SHP77 treated with DMSO at 0.1 percent for 48 hours (cell line): Measurements from ENCODE around the gene DGKG.

ENCODE experiments used
- DNase-seq: peaks from one replicate; lab custom pipeline; 2025; lab: John Stamatoyannopoulos, UW

The DGKG gene

DNA sequence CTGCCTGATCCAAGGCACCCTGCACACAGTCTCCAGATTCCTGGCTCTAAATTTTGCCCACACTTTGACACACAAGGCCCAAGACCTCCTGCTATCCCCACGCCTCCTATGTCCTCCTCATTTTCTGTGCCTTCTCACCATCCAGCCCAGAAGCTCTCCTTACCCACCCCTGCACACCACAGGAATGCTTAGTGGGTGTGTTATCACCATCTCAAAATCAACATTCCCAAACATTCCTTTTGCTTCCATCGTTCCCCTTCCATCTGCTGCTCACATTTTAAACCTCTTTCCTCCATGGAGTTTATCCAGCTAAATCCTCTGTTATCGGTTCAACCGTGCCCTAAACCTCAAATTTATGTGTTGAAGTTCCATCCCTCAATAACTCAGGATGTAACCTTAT, 43.9 kb downstream of the DGKG start:
- no peak for DNase-seq

DNA sequence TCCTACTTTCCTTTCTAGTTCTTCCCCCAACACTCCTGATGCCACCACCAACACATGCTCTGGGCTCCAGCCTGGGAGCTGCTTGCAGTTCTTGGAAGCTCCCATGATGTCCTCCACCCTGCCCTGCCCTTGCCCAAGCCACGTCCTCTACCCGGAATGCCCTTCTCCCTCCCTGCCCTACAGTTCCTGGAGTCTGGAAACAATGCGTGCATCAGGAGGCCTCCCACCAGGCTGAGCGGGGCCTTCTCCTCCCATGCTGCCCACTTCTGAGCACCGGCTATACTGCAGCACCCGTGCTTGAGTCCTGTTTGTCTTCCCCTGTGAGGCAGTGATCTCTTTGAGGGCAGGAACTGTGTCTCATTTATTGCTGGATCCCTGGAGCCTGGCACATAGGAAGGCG, 44.6 kb downstream of the DGKG start:
- DNase-seq = no peak

DNA sequence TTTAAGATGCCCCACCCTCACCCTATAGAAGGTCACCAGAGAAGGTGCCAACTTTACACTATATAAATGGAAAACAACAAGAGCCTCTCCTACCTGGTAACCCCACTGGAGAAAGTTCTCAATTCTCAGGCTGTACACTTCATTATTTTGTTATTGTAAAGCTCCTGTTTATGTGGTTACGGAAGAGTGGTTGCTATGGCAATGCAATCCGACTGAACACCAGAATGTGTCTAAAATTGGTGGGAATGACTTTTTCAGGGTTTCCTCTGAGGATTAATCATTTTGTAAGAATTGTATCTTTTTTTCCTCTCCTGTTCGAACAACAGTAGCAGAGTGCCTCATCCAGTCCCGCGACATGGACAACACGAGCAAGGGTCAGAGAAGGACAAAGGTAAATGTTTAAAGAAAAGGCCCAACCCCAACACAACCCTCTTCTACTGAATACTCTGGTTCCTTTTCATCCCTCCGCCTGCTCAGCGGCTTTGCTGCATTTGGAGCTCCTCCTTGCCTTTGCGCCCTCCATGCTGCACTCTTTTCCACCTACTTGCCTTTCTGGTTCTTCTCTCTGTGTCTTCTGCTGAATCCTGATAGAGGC, 45.3 kb downstream of the DGKG start:
- no peak for DNase-seq

DNA sequence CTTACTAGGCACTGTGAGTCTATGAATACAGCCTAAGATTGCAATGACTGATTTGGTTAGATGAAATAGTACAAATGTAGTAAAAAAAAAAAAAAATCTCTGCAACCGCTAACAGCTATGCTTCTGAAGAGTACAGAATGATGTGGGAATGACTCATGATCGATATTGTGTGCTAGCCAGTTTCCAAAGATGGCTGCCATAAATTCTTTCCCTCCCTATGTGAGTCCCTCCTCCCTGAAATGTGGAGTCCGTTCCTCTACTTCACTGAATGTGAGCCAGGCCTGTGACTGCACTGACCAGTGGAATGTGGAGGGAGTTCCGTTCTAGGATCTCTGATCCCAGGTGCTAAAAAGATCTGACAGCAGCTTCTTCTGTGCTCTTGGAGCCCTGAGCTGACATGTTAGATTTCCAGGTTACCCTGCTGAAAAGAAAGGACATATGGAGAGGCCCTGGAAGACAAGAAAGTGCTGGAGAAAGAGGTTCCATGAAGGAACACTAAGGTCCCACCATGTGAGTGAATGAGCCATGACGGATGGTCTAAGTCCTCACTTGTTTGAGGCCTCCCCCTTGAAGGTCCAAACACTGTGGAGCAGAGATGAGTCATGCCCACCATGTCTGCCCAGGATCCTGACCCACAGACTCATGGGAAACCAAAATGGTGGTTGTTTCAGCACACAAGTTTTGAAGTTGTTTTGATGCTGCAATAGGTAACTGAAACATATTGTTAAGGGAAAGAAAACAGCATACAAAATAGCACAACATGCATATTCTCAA, 46.3 kb downstream of the DGKG start:
- no peak for DNase-seq

DNA sequence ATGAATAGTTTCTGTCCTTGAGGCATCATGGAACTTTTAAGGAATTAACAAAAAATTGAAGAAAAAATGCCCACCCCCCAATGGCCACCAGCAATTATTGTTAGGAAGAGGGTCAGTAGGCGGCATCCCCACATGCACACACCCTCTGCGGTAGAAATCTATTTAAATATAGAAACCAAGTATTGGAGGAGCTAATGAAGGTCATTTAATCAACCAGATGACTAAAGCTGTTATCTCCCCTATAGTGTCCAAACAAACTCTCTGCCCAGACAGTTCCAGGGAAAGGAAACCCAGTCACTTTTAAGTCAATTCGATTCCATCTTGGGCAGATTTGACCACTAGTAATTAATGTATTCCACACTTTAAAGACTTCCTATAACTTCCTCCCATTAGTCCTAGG, 47.1 kb downstream of the DGKG start:
- DNase-seq = no peak

DNA sequence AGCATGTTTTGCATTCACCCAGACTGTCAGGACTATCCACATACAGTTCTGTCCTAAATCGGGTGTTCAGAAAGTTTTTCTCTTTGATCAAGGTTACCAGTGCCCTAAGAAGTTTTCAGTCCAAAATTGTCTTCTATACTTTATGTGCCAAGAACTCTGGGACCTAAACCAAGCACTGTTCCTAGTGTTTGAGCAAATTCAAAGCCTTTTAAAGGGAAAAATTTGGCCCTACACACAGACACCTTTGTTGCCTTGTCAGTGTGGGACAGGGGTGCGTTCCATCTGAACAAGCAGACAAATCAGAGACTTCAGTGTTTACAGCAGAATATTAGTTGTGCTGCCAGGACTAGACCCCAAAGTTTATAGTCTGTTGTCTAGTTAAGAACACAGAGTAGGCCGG, 50.6 kb downstream of the DGKG start:
- DNase-seq = no peak

DNA sequence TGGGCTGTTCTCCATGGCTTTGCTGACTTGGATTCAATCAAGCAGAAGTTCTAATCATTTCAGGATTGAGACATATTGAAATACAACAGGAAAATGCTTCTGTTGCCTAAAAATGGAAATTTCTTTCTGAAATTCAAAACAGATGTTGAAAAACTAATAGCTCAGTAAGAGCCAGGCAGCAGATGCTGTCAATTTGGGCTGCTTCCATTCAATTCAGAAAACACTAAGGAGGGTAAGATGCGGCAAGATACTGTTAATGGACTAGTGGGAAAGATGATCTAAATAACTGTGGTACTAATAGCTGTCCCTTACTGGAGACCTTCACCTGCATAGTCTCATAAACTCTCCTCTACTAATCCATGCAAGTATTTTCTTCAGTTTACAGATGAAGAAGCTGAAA, 53.5 kb downstream of the DGKG start:
- DNase-seq = no peak

DNA sequence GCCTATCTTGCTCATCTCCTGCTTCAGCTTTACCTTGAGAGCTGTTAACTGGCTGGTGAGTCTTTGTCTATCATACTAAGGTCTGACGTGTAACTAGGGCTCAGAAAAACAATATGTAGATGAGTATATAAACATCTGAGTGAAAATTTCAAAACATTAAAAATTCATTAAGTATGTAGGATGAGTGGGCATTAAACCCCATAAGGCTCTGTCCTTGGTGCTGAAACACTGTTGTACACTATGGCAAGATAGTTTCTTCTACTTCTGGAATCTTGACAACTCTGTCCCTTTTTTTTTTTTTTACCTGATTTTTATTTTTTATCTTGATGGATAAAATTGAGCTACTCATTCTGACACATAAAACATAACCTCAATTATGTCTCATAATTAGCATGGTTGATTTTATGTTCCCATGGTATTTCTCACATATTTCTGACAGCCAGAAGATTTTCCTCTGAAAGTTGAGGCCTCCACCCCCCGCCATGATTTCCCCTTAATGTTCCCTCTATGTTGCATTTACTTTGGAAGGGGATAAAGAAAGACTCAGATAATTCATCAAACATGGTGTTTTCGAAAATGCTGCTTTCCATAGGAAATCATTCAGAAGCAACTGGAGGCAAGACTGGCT, 54.3 kb downstream of the DGKG start:
- DNase-seq = no peak

DNA sequence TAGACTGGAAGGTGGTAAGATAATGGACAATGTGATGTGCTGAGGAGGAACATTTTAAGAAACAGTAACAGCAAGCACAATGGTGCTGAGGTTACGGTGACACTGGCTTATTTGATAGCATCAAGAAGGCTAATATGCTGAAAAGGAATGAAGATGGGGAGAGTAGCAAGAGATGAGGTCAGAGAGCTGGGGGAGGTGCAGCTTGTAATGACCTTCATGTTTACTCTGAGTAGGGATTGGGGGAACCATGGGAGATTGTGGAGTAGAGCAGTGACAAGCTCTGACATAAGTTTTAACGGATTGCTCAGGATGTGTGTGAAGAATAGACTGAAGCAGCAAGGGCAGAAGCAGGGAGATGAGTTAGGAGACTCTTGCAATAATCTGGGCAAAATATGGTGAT, 56.7 kb downstream of the DGKG start:
- no peak for DNase-seq

DNA sequence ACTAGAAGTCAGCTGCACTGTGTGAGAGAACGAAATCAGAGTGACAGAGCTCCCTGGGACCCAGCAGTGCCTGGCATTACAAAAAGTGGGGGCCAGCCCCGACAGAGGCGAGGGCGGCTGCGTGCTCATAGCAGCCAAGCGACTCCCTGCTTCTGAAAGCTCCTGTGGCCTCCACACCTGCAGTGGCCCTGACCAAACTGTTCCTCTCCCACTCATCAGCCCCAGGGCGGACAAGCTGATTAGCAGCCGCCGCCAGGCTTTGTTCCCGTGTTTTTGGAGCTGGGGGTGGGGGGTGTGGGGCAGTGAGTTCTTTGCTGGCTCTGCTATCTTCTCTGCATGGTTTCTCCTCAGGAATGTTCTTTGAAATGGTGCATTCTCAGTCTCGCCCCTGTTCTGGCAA, 58.1 kb downstream of the DGKG start:
- no peak for DNase-seq

DNA sequence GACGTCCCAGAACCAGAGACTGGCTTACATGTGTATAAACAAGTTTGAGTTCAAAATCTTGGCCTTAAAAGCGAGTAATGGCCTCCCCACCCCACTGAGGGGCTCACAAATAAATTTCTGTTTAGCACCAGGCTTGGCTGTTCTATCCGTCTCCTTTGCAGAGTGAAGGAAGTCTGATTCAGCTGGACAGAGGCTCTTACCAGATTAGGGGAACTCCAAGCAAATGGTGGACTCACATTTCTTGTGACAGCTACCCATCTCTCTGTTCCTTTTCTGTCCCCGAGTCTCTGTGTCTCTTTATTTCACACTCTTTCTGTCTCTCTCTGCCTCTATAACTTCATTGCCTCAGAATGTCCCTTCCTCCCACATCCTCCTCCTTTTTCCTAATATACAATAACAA, 62.7 kb downstream of the DGKG start:
- DNase-seq = no peak

DNA sequence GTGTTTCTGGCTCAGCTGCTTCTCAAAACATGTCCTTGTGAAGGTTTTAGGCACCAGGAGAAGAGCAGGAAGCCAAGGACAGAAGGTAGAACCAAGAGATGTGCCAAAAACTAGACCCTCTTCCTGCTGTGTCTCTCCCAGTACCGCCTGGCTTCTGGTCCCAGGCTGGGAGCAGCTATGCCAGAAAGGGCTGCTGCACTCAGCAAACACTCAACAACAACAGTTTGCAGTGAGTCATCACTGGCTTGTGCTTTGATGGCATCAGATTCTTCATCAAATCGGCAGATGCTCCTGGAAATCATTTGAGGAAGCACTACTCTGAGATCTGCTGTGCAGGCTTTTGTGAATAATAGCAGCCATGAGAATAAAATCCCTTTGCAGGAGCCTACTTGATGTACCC, 63.2 kb downstream of the DGKG start:
- no peak for DNase-seq

DNA sequence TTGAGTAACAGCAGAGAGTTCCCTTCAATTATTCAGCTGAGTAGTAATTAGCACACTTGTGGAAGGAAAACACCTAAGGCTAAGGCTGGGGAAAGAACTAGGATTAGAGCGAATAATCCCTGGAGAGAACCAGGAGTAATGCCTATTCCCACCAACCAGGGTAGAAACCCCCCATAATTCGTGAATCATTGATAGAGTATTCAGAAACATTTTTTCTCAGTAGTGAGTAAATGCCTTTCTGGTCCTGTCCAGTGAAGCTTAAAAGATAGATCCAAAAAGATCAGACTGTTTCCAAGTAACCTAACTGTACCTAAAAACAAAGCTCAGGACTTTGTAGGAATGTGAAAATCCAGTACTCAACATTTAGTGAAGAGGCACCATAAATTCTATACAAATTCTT, 71.2 kb downstream of the DGKG start:
- no peak for DNase-seq

DNA sequence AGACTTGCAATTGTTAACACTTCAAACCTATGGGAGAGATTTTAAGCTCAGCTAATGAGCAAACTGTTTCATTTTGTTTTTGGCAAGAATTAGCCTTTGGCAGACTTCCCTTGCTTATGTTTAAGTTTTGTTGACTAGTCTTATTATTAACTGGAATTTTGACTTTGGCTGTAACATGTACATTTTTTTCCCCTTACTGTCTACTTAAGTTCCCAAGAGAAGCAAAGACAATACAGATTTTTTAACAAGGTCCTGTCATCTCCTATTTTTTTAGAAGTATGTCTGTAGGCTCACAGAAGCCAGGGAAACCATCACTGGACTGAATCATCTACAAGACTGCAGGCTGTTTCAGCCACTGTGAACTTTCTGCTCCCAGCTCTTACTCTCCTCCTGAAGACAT, 74.3 kb downstream of the DGKG start:
- no peak for DNase-seq

DNA sequence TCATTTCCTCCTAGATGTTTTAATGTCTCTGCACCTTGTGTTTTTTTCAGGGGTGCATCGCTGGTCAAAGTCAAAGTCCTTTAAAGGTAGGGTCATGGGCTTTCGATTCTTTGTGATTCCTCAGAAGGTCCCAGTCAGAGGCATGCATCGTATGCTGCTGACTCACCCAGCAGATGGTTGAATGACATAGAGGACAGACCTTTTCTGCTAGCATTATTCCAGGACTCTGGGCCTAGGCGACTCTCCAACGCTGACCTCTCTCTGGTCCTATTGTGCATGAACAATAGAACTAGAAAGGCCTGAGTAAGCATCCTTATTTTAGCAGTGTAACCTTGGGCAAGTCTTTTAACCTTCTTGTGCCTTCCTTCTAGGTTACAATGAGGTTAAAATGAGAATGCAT, 75.9 kb downstream of the DGKG start:
- DNase-seq = no peak

DNA sequence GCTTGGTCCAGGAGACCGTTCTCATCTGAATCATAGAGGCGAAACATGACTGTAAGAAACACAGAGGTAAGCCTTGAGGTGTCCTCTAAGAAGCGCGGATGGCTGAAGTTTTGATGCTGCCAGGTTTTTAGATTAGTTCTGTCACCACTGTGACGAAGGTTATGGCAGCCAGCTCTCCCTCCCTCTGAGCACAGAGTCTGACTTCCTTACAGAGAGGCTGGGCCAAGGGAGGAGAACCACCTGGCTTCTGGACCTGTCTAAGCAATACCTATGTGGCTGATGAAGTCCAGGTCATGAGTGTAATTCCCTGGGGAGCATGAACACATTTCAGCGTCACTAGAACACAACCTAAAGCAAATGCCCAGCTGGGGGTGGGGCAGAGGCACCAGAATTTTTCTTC, 77.4 kb downstream of the DGKG start:
- no peak for DNase-seq

DNA sequence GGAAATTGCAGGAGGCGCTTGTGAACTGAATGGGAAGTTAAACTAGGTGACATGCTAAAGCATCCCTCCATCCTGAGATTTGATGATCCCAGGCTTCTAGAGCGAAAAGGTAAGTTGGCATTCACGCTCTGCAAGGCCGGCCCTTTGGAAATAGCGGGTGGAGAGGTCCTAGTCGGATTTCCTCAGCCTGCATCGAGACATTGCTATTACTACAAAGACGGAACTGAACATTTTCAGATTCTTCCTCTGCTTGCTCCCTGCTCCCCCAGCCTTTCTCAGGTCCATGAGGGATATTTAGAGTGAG, 77.7 kb downstream of the DGKG start:
- no peak for DNase-seq

DNA sequence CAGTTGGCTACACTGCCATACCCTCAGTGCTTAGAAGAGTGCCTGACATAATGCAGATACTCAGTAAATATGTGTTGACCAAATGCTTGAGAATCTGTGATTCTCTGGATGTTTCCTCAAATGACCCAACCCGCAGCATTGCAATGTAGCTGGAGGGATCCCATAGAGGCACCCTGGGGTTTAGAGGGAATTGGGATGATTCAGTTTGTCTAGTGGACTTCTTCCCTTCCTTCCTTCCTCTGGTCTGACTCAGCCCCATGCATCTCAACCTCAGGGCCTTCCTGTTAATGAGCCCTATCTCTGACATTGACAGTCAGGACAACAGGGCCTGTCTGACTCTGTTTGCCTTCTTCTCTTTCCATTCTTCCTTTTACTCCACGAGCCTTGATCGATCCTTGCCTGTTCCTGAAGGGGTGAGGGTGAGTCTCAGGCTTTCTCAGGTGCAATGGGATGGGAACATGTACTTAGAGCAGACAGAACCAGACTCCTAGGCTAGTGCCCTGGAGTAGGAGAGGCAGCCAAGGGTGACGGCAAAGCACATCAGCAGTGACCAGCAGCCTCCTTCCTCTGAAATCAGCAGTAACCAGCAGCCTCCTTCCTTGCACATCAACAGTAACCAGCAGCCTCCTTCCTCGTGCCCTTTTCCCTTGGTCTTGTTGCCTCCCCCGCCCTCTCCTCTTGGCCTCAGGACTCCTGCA, 78.2 kb downstream of the DGKG start:
- DNase-seq = no peak

DNA sequence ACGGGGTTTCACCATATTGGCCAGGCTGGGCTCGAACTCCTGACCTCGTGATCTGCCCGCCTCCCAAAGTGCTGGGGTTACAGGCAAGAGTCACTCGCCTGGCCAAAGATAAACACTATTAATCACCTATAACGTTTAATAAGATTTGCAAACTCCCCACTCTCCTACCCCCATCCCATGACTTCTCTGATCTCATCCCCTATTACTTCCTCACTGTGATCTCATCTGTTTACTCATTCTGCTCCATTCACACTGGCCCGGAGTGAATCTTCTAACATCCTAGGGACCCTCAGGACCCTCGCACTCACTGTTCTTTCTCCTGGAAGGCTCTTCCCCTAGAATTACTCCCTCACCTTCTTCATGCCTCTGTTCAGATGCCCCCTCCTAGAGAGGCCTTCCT, 78.9 kb downstream of the DGKG start:
- no peak for DNase-seq

DNA sequence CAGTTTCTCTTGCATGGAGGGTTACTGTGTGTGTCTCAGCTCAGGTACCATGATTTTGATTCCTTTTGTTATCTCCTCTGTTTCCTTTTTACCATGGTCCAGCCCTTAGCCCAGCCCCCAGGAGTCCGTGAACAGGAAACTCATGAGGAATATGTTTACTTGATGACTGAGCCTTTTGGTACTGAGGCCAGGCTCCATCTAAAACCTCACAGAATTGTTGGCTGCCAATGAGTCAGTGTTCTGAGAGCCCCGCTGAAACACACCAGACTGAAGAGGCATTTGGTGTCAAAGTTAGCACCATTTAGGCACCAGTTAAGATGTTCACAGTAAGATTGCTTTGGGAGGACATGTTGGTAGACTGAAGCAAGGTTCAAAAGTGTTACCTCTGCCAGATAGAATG, 80.9 kb downstream of the DGKG start:
- DNase-seq = no peak

DNA sequence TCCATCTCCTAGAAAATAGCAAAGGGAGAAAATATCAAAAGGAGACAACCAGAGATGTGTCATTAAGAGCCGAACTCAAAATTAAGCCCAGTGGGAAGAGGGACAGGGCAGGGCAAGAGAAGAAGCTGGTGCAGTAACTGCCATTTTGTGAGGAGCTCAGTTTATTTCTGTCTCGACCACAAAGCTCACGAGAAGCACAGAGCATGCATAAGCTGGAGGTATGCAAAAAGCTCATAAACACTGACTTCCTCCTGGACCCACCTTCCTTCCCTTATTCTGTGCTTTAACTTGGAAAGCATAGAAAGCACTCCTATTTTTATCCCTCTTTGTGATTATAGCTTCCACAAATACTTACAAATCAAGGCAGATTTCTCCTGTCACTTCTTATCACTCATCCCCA, 81.3 kb downstream of the DGKG start:
- no peak for DNase-seq

DNA sequence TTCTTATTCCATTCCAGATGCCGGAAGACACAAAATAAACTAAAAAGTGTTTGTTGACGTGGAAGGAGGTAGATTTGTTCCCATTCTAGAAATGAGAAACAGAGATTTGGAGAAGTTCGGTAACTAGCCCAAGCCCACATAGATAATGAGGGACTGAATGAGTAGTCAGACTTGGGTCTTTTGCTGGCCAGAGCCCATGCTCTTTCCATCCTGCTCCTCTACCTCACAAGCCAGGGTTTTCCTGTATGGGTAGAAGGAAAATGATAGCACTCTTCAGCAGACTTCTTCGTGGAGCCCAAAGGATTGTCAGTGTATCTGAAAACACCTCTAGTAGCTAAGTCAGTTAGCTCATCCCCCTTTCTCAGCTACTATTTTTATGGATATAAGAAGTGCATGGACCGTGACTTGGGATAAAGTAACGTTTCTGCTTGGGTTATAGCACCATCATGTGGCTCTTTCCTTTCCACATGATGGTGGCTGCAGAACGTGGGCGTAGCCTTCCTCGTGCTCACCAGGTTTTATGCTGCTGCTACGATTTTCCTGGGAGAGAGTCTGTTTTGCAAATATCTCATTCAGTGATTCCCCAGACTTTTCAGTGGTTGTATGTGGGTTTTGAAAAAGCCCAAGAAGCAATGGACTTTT, 84.6 kb downstream of the DGKG start:
- DNase-seq = no peak

DNA sequence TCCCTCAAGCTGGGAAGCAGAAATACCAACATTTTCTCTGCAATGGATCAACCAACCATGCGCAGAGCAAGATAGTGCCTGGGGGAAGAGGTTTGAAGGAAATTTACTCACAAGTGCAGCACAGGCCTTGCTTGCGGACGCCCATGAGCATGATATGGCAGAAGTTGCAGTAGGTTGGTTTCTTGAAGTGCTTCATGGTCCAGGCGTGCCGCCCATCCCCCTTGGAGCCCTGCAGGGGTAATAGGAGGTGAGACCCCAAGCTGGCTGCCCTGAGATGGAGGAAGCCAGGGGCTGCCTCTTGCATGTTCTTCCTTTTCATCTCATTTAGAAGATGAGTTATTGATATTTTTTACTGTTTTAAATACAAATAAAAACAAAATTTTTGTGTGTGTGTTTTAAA, 86.6 kb downstream of the DGKG start:
- no peak for DNase-seq
